Effector memory CD4-positive, alpha-beta T cell (primary cell): ENCODE measurements around the gene TBCB.

Source experiments
- DNase-seq, 3 donors: peaks; one replicate each; pipeline ENCODE4 v3.0.0-alpha.2; 2020
- H3K27ac ChIP-seq: 2 replicates; pipeline ENCODE4 v1.7.0; 2013; ENCODE audit warnings: mild to moderate bottlenecking, low read length, moderate library complexity; ENCODE audit not compliant: insufficient read depth, poor library complexity, severe bottlenecking
- H3K27me3 ChIP-seq: replicated peaks from 2 replicates; pipeline ENCODE4 v1.7.0; 2013; ENCODE audit warnings: mild to moderate bottlenecking, low read length; ENCODE audit not compliant: insufficient read depth, control insufficient read depth, poor library complexity, severe bottlenecking
- H3K36me3 ChIP-seq: 2 replicates; pipeline ENCODE4 v1.7.0; 2013; ENCODE audit warnings: mild to moderate bottlenecking, low read length, moderate library complexity; ENCODE audit not compliant: control insufficient read depth, insufficient read depth
- H3K4me1 ChIP-seq: 2 replicates; pipeline ENCODE4 v1.7.0; 2013; ENCODE audit warnings: low read length, mild to moderate bottlenecking; ENCODE audit not compliant: control insufficient read depth, insufficient read depth, poor library complexity, severe bottlenecking
- H3K4me3 ChIP-seq: 2 replicates; pipeline ENCODE4 v1.7.0; 2013; ENCODE audit warnings: low read length, low read depth, mild to moderate bottlenecking; ENCODE audit not compliant: insufficient read depth, poor library complexity, severe bottlenecking
- H3K9me3 ChIP-seq: 2 replicates; pipeline ENCODE4 v1.7.0; 2013; ENCODE audit warnings: mild to moderate bottlenecking, low read length, moderate library complexity; ENCODE audit not compliant: control insufficient read depth

Gene TBCB

DNA sequence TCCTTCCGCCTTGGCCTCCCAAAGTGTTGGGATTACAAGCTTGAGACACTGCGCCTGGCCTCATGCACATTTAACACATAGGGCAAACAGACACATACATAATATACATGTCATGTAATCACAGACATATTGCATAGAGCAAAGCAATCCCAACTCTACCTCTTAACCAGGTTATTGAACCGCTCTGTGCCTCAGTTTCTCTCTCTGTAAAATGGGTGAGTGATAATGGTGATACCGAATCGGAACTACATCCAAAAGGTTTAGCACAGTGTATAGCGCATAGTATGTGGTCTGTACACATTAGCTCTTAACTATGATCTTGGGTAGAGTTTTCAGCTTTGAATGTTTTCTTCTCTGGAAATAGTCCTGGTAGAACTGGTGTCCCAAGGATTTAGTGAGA lies 29.4 kb downstream of the TBCB start:
- Histone ChIP-seq H3K9me3 (no peaks in the 10 kb centered on the region), H3K4me1 (peaks cover 5% of the 10 kb centered on the region), H3K27ac (no peak overlapping the region), H3K4me3 (no peak overlapping the region), H3K36me3 (peaks cover 52% of the 10 kb centered on the region), H3K27me3 (no peaks in the 10 kb centered on the region)
- DNase-seq: no peak

DNA sequence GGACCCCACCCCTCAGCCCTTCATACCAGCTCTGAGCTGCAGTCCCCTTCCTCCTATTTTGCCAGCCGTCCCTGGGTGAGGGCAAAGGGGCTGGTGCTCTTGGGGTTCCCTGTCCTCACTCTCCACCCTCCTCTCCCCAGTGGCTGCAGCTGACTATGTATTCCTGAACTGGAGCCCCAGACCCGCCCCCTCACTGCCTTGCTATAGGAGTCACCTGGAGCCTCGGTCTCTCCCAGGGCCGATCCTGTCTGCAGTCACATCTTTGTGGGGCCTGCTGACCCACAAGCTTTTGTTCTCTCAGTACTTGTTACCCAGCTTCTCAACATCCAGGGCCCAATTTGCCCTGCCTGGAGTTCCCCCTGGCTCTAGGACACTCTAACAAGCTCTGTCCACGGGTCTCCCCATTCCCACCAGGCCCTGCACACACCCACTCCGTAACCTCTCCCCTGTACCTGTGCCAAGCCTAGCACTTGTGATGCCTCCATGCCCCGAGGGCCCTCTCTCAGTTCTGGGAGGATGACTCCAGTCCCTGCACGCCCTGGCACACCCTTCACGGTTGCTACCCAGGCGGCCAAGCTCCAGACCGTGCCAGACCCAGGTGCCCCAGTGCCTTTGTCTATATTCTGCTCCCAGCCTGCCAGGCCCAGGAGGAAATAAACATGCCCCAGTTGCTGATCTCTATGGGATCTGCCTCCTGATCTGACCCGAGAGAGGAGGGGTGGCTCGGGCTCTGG lies 34.6 kb downstream of the TBCB start:
- Histone ChIP-seq H3K27ac (no peak overlapping the region), H3K4me1 (no peaks in the 10 kb centered on the region)

DNA sequence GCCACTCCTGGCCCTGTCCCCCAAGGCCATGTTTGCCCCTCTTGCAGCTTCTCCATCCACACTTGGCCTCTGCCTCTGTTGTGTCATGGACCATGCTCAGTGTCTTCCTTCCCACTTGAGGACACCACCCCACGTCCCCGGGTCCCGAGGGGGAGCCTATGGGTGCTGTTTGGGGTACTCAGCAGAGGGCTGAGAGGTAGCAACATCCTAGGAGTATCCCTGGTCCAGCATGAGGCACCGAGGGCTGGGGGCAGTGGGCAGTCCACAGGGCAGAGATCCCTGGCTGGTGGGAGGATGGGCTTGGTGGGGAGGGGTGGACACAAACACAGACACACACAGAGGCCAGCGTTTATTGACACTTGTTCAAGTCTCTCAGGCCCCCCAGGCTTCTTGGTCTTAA lies 35.3 kb downstream of the TBCB start:
- no peak for DNase-seq
- no peaks in the 10 kb centered on the region for H3K9me3 ChIP-seq
- no peaks in the 10 kb centered on the region for H3K27me3 ChIP-seq
- no peak overlapping the region for H3K4me3 ChIP-seq
- H3K4me1 ChIP-seq: no peaks in the 10 kb centered on the region
- H3K36me3 ChIP-seq: peaks cover 50% of the 10 kb centered on the region
- no peak overlapping the region for H3K27ac ChIP-seq

More for the DNA sequence above, 34.6 kb downstream of the TBCB start:
- no peak for DNase-seq
- no peak overlapping the region for H3K4me3 ChIP-seq
- no peaks in the 10 kb centered on the region for H3K9me3 ChIP-seq
- H3K36me3 ChIP-seq: peaks cover 55% of the 10 kb centered on the region
- no peaks in the 10 kb centered on the region for H3K27me3 ChIP-seq

DNA sequence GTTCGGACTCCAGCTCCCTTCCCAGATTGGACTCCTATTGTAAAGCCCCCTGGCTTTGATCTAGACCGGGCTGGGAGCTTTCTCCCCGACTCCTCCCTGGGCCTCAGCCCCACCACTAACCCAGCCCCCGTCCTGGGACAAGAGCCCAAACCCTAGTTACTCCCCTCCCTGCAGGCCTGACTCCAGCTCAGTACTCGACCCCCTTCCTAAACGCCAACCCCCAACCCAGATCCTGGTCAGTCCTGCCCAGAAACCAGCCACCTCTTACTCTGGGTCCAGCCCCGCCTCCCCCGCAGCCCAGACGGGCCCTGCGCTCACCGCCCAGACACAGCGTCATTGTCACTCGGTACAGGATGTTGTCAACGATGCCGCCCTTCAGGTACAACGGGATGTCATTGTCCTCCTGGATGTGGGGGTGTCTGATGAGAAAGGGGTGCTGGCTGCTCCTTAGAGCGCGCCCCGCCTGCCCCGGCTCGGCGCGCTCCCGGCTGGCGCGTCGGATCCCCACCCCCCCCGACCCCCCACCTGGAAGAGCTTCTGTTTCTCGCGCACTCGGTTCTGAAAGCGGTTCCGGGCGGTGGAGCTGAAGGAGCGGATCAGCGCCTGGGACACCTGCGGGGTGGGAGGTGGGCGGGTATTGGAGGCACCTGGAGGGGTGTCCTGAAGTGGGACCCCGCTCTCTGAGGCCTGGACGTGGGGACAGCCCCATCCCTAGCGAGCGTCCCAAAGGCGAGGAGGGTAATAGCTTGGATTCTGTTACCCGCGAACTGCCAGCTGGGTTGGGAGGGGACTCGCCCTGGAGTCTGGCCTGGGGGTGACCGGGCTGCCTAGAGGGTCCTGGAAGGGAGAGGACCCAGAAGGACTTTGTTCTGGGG lies 36.1 kb downstream of the TBCB start:
- H3K36me3 ChIP-seq: peaks cover 42% of the 10 kb centered on the region
- no peak for DNase-seq
- H3K27ac ChIP-seq: no peak overlapping the region

DNA sequence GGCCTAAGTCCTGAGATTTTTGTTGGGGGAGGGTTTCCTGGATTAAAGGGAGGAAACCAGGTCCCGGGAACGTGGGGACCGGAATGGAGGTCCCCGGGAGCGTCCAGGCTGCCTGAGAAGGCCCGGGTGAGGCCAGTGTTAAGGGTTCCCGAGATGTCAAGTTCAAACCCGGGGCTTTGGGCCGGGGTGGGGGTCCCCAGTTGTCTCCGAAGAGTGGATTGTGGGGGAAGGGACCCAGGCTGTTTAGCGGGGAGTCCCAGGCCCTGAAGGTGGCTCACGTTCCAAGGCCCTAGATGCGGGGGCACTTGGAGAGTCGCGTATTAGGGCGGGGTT lies 36.7 kb downstream of the TBCB start:
- DNase-seq: no peak
- peaks cover 36% of the 10 kb centered on the region for H3K36me3 ChIP-seq
- no peaks in the 10 kb centered on the region for H3K27me3 ChIP-seq
- H3K4me3 ChIP-seq: no peak overlapping the region
- no peak overlapping the region for H3K27ac ChIP-seq
- H3K9me3 ChIP-seq: no peaks in the 10 kb centered on the region
- no peaks in the 10 kb centered on the region for H3K4me1 ChIP-seq

More for the DNA sequence above, 36.1 kb downstream of the TBCB start:
- H3K27me3 ChIP-seq: no peaks in the 10 kb centered on the region
- no peaks in the 10 kb centered on the region for H3K4me1 ChIP-seq
- H3K9me3 ChIP-seq: no peaks in the 10 kb centered on the region
- H3K4me3 ChIP-seq: no peak overlapping the region

DNA sequence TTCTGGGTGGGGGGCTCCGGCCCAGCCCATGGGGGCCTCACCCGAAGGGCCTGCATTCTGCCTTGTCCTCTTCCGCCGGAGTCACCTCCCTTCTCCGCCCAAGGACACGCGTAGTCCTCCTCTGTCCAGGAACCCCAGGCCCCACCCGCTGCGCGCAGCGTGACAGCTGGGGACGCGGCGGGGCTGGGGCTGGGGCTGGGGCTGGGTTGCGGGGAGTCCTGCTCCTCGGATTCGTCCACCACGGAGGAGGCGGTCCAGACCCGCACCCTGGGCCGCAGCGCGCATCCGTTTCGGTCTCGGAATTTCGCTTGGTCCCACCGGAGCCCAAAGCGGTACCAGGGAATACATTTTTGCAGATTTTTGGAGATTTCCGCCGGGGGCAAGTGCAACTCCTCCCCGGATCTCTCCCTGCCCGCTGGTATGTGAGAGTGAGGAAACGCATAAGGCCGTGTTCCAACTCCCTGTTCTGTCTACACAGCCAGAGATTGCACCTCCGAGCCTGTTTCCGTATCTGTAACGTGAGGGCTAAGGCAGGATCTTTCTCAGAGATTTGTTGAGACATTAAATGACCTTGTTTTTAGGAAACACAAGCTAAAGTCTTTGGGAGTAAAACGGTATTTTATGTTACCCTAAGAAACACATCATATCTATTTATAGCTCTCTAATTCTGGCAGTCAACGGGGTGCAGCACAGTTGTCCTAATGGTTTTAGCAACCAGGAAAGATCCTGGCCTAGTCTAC lies 37.3 kb downstream of the TBCB start, which contains the start of gene COX7A1:
TSS of gene COX7A1 (minus strand) at position 96 of the 740 bp plus-strand sequence. CDS start at position 56, 40 bp downstream.
- no peaks in the 10 kb centered on the region for H3K9me3 ChIP-seq
- no peaks in the 10 kb centered on the region for H3K4me1 ChIP-seq
- H3K27ac ChIP-seq: no peak within 1 kb of the TSS
- H3K27me3 ChIP-seq: no peaks in the 10 kb centered on the region
- H3K4me3 ChIP-seq: no peak within 1 kb of the TSS
- DNase-seq: no peak
- H3K36me3 ChIP-seq: peaks cover 32% of the 10 kb centered on the region

DNA sequence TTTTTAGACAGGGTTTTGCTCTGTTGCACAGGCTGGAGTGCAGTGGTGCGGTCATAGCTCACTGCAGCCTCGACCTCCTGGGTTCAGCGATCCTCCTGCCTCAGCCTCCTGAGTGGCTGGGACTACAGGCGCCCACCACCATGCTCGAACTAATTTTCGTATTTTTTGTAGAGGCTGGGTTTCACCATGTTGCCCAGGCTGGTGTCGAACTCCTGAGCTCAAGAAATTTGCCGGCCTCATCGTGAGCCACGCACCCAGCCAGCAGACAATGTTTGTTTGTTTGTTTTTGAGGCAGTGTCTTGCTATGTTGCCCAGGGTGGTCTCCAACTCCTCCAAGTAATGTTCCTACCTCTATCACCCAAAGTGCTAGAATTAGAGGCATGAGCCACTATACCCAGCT lies 37.9 kb downstream of the TBCB start:
- no peak overlapping the region for H3K4me3 ChIP-seq
- no peak for DNase-seq
- no peaks in the 10 kb centered on the region for H3K9me3 ChIP-seq
- peaks cover 28% of the 10 kb centered on the region for H3K36me3 ChIP-seq
- no peaks in the 10 kb centered on the region for H3K4me1 ChIP-seq
- H3K27ac ChIP-seq: no peak overlapping the region
- no peaks in the 10 kb centered on the region for H3K27me3 ChIP-seq

DNA sequence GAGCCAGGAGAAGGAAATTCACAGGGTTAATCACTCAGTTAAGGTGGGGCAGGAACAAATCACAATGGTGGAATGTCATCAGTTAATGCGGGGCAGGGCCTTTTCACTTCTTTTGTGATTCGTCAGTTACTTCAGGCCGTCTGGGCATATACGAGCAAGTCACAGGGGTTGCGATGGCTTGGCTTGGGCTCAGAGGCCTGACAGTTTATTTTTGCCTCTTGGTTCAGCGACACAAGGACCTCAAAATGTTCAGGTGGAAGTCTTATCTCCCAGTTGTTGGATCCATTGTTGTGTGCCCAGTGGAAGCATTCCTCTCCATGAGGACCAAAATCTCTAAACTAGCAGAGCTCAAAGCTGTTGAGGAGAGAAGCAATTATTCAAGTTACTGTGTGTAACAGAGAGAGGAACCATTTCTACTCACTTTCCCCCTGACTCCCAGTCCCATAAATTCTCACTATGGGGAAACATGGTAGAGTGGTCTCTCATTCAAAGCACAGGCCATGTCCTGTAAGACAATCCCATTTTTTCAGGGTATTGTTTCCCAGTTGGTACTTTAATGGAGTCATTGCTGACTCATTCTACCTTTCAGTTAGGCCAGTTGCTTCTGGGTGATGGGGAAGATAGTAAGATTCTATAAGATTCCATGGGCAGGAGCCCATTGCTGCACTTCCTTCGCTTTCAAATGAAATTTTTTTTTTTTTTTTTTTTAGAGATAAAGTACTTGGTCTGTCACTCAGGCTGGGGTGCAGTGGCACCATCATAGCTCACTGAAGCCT lies 45.7 kb downstream of the TBCB start:
- H3K27ac ChIP-seq: no peak overlapping the region
- H3K9me3 ChIP-seq: no peaks in the 10 kb centered on the region
- H3K4me1 ChIP-seq: no peaks in the 10 kb centered on the region
- no peaks in the 10 kb centered on the region for H3K36me3 ChIP-seq
- no peak for DNase-seq
- H3K4me3 ChIP-seq: no peak overlapping the region
- no peaks in the 10 kb centered on the region for H3K27me3 ChIP-seq

DNA sequence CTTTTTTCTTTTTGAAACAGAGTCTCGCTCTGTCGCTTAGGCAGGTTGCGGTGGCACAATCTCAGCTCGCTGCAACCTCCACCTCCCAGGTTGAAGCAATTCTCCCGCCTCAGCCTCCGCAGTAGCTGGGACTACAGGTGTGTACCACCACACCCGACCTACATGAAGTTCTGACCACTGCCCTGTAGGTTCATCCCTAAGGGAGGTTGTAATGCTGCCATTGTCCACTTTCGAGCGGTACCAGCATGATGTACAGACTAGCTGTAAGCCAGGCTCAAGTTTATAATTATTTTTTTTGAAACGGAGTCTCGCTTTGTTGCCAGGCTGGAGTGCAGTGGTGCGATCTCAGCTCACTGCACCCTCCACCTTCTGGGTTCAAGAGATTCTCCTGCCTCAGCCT lies 48.5 kb downstream of the TBCB start:
- Histone ChIP-seq H3K4me1 (no peaks in the 10 kb centered on the region), H3K27me3 (no peaks in the 10 kb centered on the region), H3K36me3 (no peaks in the 10 kb centered on the region), H3K4me3 (no peak overlapping the region), H3K27ac (no peak overlapping the region), H3K9me3 (no peaks in the 10 kb centered on the region)
- DNase-seq: no peak
